Measurements from ENCODE around the gene ZNF683.
"Not testable (repeated sequence)": the region's sequence is repeated elsewhere in the genome, so short reads cannot be mapped to it uniquely, and the experiment has no call there.

ZNF683 gene

DNA sequence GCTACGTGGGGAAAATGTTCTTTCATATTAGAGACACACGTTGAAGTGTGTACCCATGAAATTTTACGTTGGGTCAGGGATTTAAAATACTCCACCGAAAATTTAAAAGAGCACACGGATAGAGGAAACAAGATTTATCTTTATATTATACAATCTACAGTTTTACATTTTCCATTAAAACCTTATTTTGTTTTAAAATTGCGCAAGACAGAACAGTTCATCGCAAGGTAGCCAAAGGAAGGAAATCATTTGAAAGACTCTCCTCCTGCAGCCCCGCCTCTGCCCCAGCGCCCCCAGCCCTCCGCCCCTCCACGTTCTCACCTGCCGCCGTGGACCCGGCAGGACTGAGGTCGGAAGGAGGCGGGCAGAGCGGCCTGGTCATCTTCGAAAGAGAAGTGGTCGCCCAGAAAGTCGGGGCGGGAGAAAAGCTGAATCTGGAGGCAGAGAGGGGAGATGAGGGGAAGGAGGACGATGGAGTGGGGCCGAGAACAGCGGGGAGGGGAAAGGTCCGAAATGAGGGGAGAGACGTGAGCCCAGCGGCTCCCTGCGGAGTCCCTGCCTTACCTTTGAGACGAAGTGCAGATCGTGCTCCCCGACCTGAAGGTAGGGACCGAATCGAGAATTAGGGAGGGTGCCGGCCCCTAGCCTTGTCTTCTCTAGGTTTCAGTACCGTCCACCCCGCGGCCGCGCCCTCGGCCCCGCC lies 36.6 kb downstream of the ZNF683 start:
- no peak for DNase-seq

DNA sequence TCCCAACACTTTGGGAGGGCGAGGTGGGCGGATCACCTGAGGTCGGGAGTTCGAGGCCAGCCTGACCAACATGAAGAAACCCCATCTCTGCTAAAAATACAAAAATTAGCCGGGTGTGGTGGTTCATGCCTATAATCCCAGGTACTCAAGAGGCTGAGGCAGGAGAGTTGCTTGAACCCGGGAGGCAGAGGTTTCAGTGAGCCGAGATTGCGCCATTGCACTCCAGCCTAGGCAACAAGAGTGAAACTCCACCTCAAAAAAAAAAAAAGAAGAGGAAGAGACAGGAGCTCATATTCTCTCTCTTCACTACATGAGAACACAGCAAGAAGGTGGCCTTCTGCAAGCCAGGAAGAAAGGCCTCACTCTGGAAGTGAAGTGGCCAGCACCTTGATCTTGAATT lies 39.2 kb downstream of the ZNF683 start:
- not testable (repeated sequence) for DNase-seq

DNA sequence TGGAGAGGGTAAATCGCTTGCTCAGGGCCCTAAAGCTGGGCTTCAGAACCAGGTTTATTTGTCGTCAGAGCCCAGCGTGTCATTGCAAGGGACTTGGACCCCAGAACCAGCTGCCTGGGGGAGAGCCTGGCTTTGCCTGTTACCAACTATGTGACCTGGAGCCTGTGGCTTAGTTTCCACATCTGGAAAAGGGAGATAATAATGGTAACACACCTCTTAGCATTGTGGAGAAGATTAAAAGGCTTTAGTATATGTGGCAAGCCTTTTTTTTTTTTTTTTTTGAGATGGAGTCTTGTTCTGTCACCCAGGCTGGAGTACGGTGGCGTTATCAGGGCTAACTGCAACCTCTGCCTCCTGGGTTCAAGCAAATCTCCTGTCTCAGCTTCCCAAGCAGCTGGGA lies 42.3 kb downstream of the ZNF683 start:
- no peak for DNase-seq

DNA sequence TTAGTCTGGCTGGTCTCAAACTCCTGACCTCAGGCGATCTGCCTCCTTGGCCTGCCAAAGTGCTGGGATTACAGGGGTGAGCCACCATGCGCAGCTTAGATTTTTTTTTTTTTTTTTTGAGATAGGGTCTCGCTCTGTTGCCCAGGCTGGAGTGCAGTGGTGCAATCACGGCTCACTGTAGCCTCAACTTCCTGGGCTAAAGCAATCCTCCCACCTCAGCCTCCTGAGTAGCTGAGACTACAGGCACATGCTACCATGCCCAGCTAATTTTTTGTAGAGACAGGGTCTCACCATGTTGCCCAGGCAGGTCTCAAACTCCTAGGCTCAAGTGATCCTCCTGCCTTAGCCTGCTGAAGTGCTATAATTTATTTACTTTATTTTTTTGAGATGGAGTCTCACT lies 43.2 kb downstream of the ZNF683 start:
- DNase-seq: not testable (repeated sequence)

DNA sequence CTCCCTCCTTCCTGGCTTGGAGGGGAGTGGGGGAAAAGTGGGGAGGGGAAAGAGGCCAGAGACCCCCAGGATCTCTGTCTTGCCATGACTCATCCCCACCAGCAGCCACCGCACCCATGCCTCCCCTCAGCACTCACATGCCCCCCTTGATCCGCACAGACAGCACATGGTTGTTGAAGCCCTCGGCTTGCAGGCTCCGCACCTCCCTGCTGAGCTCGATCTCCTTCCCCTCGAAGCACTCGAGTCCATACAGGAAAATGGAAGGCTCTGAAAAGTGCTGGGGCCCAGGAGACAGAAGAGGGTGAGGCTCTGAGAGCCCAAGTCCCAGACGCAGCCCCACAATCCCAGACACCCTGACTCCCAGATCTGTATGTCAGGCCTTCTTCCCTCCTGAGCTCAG lies 44.0 kb downstream of the ZNF683 start:
- no peak for DNase-seq

DNA sequence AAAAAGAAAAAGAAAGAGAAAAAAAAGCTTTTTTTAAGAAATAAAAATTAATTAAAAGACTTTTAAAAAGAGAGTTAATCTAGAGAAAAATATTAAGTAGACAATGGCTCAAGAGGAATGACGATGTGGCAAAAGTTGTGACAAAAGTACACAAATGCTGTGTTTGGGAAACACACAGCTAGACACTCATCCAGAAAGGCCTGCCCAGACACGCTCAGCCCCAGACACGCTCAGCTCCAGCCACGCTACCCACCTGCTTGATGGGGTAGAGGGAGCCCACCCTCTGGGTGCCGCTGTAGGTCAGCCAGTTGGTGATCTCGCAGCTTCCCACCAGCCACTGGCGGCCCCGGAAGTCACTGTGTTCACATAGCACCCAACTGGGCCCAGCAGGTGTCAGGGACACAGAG lies 44.6 kb downstream of the ZNF683 start:
- no peak for DNase-seq

DNA sequence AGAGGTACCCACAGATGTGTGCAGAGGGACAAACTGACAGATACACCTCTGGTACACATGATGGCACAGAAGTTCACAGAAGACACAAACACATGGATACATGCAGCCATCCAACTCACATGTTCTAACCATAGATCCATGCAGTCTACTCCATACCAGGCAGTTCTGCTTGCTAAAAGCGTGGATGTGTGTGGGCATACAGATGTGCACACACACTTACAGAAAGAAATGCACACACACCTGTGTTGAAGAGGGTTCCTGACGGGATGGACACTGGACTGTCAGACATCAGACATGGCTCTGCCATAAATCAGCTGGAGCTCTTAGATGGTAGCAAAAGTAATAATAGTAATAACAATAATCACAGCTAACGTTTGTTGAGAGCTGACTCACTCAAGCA lies 48.0 kb downstream of the ZNF683 start:
- no peak for DNase-seq

DNA sequence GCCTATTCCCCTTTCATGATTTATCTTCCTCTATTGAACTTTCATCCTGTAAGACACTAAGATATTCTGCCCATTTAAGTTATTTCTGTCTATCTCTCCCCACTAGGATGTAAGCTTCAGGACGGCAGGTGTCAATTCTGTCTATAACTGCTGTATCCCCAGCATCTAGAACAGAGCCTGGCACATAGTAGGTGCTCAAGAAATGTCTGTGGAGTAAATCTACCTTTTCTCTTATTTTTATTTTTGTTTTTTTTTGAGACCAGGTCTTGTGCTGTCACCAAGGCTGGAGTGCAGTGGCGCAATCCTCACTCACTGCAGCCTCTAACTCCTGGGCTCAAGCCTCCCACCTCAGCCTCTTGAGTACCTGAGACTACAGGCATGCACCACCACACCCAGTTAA lies 49.2 kb downstream of the ZNF683 start:
- no peak for DNase-seq

DNA sequence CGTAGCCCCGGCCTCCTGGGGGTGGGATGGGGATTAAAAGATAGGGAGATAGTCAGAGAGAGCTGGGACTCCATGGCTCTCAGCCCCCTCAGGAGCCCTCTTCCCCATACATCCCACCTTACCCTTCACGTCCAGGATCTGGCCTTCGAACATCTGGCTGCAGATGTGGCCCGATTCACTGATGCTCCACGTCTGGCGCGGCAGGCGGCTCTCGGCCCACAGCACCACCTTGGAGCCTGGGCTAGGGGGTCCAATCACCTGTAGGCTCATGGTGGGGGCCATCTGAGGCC lies 50.6 kb downstream of the ZNF683 start:
- DNase-seq: no peak

DNA sequence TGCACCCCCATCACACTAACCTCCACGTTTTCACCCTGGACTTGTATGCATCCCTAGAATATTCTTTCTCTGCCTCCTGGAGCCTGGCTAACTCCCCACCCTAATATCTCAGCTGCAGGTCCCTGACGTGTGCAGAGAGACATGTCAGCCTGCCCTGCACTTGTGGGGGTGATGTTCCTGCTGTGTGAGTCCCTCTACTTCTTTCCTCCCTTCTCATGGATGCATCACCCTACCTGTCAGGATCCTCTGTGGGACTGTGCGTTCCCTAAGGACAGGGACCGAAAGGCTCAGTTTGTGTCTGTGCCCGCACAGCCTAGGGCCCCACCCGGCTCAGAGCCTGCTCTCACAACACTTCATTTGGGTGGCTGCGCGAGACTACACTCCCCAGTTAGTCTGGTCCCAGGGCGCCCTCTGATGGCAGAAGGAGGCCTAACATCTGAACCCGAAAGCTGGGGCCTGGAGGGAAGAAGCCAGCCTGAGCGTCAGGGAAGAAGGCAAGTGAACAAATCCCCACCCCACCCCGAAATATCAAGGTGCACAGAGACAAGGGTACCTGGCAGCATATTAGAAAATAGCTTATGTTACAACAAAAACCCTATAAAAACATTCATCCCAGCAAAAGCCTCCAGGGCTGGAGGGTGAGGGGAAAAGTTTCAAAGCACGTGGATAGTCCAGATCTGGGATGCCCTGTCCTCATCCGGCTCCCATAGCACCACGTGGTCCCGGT lies 51.1 kb downstream of the ZNF683 start:
- peak; percentile 99 for DNase-seq

DNA sequence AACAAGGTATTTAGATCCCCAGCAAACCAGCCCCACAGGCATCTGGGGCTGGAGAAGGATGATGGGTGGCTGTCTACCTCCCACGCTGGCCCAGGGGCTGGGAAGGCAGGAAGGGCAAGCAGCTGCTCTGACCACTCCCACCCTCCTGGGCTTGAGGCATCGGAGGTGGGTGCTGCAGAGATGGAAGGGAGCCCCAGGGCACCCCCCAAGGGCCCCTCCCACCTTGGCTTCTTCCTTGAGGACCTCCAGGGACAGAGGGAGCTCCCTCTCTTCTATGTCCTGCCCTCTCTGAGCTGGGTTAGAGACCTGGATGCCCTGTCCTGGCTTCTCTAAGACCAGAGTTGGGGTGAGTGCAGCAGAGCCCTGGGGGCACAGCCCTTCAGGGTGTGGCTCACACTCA lies 51.7 kb downstream of the ZNF683 start:
- peak in 1 of 2 experiments; percentile 16 for DNase-seq

DNA sequence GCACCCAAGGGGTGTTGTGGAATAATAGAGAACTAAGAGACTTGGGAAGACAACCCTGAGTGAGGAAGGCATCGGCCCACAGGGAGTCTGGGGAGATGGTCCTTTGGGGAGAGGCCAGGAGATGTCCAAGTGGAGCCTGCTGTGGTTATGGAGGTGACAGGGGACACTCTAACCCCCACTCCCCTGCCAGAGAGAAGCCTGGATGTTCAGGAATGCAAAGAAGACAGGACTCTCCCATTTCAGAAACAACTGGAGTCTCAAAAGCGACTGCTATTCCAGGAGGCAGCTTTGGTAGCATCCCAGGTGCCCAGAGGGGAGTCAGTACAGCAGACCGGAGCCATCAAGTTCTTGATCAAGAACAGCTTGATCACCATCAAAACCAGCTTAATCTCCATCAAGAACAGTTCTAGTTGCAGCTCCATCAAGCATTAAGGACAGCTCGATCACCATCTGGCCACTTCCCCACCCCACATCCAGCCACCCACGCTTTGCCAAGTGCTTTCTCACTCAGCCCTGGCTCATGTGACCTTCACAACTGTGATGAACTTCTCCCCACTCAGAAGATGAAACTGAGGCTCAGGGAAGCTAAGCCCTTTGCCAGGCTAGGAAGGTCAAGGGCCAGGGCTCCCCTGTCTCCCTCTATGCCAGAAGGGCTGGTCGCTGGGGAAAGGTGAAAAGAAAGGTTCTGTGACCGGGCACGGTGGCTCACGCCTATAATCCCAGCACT lies 54.0 kb downstream of the ZNF683 start:
- peak; percentile 65 to 76 for DNase-seq

DNA sequence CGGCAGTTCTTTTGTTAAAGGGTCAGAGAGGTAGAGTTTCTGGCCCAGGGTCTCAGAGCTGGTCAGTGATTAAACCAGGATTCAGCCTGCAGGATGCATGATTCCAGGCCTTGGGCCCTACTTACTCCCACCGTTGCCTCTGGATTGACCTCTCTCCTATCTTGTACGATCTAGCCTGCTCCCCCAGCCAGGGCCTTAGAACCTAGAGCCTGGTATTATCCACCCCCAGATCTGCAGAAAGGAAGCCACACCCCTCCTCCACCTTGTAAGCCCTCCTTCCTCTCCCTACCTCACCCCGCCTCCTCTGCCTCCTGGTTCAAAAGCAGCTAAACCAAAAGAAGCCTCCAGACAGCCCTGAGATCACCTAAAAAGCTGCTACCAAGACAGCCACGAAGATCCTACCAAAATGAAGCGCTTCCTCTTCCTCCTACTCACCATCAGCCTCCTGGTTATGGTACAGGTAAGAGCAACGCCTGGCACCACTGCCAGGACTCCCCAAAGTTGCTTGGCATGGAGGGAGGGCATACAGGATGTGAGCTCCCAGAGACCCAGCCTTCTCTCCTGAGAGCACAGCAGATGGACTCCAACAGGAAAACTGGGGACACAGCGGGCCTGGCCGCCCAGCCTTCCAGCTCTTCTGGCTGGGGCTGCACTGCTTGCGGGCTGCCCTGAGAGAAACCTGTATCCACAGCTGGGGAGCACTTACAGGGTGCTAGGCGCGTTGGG lies 54.8 kb downstream of the ZNF683 start, which contains the start of gene CD52:
Gene CD52, plus strand, starts transcription at position 347 of the 726 bp plus-strand sequence. Its CDS starts 60 bp downstream, at position 407.
- peak; percentile 75 to 83 for DNase-seq

DNA sequence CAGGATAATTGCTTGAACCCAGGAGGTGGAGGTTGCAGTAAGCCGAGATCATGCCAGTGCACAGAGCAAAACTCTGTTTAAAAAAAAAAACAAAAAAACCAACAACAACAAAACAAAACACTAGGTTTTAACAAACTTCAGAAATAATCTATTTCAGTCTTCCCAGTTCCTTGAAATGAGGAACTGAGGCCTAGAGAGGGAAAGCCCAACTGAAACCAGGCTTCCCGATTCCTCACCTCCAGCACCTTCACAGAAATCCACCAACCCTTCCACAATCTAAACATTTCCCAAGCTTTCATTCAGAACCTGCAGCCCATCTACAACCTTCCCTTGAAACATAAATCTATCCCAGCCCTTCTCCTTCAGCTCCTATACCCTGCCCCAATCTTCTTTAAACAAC lies 55.4 kb downstream of the ZNF683 start:
- DNase-seq: no peak

DNA sequence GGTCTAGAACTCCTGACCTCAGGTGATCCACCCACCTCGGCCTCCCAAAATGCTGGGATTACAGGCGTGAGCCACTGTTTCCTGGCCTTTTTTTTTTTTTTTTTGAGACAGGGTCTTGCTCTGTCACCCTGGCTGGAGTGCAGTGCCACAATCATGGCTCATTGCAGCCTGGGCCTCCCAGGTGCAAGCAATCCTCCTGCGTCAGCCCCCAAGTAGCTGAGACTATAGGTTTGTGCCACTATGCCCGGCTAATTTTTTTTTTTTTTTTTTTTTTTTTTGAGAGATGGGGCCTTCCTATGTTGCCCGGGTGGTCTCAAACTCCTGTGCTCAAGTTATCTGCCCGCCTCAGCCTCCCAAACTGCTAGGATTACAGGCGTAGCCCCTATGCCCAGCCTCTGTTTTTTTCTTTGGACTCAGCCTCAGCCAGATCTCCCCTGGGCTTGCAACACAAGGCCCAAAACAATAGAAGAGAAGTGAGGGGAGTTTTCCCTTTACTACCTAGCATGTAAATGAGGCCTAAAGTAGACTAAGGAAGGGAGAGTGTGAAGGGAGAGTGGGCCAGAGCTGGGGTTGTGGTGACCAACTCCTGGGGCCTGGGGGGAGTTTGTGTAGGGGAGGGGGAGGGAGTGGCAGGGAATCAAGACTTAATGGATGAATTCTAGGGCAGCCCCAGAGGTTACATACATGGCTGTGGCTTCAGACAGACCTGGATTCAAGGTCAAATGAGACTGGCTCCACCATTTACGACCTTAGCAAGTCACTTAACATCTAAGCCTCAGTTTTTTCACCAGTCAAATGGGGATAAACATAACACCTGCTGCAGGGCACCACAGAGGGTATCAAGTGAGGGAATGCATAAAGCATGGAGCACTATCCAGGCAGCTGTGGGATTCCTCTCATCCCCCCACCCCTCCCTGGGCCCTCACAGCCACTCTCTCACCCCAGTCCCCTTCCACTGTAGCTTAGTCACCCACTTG lies 56.4 kb downstream of the ZNF683 start:
- no peak for DNase-seq

DNA sequence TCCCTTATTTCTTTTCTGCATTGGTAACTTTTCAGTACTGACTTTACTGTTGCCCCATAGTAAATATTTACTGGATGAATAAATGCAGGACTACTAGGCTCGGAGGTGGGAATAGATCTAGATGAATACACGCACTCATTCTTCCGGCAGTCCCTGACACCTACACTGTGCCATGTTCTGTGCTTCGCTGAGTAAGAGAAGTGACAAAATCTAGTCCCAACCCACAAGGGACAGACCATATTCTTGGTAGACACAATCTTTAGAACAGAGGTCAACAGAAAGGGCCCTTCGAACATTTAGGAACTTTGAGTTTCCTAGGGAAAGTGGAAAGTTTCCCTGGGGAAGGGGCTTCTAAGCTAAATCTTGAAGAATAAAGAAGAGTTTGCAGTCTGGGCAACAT lies 58.0 kb downstream of the ZNF683 start:
- no peak for DNase-seq

All from activated CD4-positive, alpha-beta T cell treated with anti-CD3 and anti-CD28 coated beads, Interleukin-2, amount 50 U/mL, for 48 hours (primary cell).